Measurements from ENCODE around the gene MGLL. TPM values are rescaled to one million over a fixed set of nuclear protein-coding genes. Genes with fewer than 3 reads are reported as not detected.
A peak's percentile ranks its signal among the peaks of the same experiment; 100 is the strongest.

Gene MGLL
- total RNA-seq, 1 donor from 2014 or later = 82.2 TPM

- TF ChIP-seq CTCF (conservative IDR thresholded peaks at IDR 0.05; ENCODE audit: low read depth, low read length) = no peak
These were observed 13.1 kb downstream of the MGLL start for GRCh38 chr3:127809211-127809610.

GRCh38 chr3:127808197-127808596 is 14.1 kb downstream of the MGLL start:
- H3K4me3 ChIP-seq (ENCODE audit: low read depth, low read length) = no peak overlapping the region
- no peak for DNase-seq (ENCODE audit: low read depth)
- no peak for TF ChIP-seq CTCF (conservative IDR thresholded peaks at IDR 0.05; ENCODE audit: low read depth, low read length)

More at GRCh38 chr3:127809211-127809610, 13.1 kb downstream of the MGLL start:
- no peak for DNase-seq (ENCODE audit: low read depth)
- no peak overlapping the region for H3K4me3 ChIP-seq (ENCODE audit: low read depth, low read length)

- no peak for TF ChIP-seq CTCF (conservative IDR thresholded peaks at IDR 0.05; ENCODE audit: low read depth, low read length)
- no peak overlapping the region for H3K4me3 ChIP-seq (ENCODE audit: low read depth, low read length)
- no peak for DNase-seq (ENCODE audit: low read depth)
These were observed 17.1 kb downstream of the MGLL start for GRCh38 chr3:127805026-127805753.

GRCh38 chr3:127804141-127804540 is 18.2 kb downstream of the MGLL start:
- TF ChIP-seq CTCF (conservative IDR thresholded peaks at IDR 0.05; ENCODE audit: low read depth, low read length) = no peak
- no peak overlapping the region for H3K4me3 ChIP-seq (ENCODE audit: low read depth, low read length)
- DNase-seq (ENCODE audit: low read depth) = no peak

GRCh38 chr3:127803619-127804018 is 18.7 kb downstream of the MGLL start:
- TF ChIP-seq CTCF (conservative IDR thresholded peaks at IDR 0.05; ENCODE audit: low read depth, low read length) = no peak
- no peak overlapping the region for H3K4me3 ChIP-seq (ENCODE audit: low read depth, low read length)
- DNase-seq (ENCODE audit: low read depth) = peak; percentile 92

GRCh38 chr3:127802606-127803005 is 19.7 kb downstream of the MGLL start:
- no peak for DNase-seq (ENCODE audit: low read depth)
- no peak for TF ChIP-seq CTCF (conservative IDR thresholded peaks at IDR 0.05; ENCODE audit: low read depth, low read length)
- H3K4me3 ChIP-seq (ENCODE audit: low read depth, low read length) = no peak overlapping the region

- TF ChIP-seq CTCF (conservative IDR thresholded peaks at IDR 0.05; ENCODE audit: low read depth, low read length) = no peak
- DNase-seq (ENCODE audit: low read depth) = no peak
- H3K4me3 ChIP-seq (ENCODE audit: low read depth, low read length) = no peak overlapping the region
These were observed 20.5 kb downstream of the MGLL start for GRCh38 chr3:127801731-127802313.
